HS-5 (cell line): Measurements from ENCODE around the gene JPH3.
"Not testable (repeated sequence)": the region's sequence is repeated elsewhere in the genome, so short reads cannot be mapped to it uniquely, and the experiment has no call there.

ENCODE experiments used
- DNase-seq: peaks from one replicate; pipeline ENCODE4 v3.0.0-alpha.2; 2012; ENCODE audit warnings: low read depth

The JPH3 gene

DNA sequence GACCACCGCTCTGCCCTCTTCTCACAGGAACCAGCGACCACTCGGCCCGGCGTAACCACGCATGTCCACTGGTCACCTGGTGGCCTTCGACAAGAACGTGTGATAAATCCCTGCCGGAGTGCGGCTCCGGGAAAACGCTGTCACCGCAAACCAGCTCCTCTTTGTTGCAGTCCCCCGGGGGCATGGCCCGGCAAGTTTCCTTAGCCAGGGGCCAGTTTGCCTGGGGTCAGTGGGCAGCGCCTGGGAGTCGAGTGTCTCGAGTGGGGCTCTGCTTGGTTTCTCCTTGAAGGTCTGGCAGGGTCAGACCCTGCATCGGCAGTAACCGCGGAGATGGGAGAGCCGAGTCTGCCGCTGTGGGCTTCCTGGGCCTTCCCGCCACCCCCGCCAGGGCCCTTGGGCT lies 52.5 kb downstream of the JPH3 start:
- no peak for DNase-seq

DNA sequence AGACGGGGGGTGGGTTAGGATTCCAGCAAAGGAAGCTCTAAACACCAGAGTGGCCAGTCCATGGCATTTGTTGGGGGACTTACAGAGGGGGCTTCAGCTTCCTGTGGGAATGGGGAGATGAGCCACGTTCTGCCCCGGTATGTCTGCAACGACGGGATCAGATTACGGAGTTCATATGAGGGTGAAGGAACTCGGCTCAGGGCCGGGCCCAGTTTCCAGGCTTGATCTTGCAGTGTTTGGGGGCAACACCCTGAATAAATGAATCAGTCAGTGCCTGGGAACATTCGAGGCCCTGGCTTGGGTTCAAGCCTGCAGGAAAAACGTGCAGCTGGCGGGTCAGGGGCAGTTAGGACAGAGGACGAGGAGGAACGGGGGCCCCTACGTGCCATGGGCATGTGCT lies 54.0 kb downstream of the JPH3 start:
- DNase-seq: no peak

DNA sequence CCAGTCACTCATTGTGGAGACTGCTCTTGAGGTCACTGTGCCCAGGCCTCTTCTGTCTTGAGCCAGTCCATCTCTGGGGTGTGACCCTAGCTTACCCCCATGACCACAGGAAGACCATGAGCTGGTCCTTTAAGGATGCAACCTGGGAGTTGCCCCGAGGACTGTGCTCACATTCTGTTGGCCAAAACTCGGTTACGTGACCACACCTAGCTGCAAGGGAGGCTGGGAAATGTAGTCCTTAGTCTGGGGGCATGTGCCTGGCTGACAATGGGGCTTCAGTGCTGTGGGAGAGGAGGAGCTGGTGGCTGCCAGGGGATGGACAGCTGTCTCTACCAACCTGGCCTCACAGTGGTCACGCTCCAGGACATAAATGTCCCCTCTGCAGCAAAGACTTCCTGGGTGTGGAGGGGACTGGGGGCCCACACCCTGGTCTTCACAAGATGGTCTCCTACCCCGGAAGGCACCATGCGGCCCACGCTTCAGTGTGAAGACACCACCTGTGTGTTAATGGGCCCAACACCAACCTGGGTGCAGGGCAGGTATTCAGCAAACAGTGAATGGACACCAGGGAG lies 55.4 kb downstream of the JPH3 start:
- no peak for DNase-seq

DNA sequence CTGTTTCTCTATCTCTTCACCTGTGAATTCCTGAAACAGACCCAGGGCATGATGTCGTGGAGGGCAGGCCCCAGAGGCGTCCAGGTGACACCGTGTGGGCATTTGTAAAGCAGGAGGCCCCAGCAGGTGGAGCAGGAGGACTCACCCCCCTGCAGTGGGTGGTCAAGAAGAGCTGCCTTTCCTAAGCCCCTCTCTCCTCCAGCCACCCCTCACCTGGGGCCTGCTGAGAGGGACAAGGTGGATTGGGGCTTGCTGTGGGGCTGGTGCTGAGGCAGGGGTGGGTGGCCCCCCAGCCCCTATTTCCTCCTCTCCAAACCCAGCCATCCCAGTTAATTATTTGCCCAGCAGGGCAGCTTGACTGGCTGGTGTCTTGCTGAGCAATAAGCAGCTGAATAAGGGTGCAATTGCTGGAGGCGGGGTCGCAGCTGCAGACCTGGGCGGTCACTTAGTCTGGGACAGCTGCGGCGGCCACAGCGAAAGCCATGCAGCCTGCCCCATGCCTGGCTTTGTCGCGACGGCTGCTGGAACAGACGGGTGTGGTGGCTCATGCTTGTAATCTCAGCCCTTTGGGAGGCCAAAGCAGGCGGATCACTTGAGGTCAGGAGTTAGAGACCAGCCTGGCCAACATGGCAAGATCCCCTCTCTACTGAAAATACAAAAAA lies 56.4 kb downstream of the JPH3 start:
- DNase-seq: no peak

DNA sequence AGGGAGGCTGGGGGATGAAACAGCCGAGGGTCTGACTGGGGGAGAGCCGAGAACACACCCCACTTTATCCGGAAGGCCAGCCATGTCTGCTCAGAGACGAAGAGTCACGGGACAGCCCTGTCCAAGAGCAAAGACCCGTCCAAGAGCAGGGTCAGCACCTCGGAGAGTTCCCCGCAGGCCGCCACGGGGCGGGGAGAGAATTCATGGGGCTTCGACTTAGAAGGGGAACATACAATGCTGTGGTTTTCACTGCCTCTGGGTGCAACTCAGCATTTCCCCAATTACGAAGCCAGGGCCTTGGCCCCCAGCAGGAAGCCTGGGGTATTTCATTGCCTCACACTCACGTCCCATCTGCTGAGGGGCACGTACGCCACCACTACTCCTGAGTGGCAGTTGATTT lies 59.3 kb downstream of the JPH3 start:
- no peak for DNase-seq

DNA sequence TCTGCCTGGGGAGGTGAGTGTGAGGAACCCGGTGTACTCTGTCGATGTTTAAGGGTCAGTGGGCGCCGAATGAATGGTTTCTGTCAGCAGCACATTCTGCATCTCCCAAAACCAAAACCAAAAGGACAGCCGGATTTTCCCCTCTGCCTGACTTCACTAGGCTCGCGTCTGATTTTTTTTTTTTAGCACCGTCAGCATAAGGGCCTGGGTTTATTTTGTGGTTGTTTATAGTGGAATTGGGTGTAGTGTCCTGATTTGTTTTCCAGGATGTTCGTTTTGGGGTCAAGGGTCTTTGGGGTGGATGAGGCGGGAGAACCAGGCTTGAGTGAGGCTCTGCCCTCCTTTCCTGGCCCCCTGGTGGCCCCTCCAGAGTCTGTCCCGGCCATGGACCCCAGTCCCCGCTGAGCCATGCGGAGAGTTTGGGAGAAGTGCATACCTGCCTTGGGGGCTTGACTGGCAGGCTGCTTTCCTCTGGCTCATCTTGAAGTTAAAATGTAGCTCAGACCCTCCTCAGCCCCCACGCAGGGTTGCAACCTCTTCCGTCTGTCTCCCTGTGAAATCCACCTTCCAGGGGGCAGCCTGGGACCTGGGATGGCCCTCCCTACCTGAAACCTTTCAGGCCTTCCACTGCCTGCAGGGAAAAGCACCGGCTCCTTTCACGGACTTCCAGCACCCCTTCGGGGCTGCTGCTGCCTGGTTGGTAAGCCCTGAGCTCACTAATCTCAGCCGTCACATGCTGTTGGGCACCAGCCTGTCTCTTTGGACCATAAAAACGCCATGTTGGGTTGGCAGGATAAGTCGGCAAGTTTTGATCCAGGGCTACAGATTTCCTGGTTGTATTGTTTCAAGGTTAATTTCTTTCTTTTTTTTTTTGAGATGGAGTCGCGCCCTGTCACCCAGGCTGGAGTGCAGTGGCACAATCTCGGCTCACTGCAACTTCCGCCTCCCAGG lies 60.2 kb downstream of the JPH3 start:
- DNase-seq: no peak

DNA sequence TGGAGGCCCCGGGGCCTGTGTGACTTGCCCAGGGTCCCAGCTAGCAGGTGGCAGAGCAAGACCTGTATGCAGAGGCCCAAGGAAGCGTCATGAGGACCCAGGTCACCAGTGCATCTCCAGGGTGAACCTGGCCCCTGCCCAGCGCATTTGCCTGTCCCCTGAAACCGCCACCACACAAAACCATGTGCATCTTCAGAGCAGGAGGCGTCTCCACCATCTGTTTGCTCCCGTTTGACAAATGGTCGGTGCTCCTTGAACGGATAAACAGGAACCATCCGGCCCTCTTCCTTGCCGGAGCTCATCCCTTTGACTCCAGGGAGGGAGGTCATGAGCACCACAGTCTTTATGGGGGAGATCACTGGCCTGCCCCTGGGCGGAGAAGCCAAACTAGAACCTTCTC lies 62.5 kb downstream of the JPH3 start:
- DNase-seq: no peak

DNA sequence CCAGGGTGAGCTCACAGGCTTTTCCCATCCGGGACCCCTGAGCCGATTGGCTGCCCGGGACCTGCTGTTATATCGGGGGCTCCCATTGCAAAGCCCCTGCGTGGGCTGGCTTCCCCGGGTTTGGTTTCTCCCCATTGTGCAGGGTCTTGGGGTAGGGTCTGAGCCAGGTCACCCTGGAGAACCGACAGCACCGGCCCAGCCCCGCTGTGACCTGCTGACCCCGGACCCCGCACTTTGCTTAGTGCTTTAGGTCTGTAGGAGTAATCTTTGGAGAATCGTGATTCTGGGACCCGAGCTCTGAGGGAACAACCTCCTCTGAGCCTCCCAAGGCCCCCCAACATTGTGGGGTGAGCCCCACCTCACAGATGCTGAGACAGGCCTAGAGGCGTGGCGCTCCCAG lies 62.9 kb downstream of the JPH3 start:
- no peak for DNase-seq

DNA sequence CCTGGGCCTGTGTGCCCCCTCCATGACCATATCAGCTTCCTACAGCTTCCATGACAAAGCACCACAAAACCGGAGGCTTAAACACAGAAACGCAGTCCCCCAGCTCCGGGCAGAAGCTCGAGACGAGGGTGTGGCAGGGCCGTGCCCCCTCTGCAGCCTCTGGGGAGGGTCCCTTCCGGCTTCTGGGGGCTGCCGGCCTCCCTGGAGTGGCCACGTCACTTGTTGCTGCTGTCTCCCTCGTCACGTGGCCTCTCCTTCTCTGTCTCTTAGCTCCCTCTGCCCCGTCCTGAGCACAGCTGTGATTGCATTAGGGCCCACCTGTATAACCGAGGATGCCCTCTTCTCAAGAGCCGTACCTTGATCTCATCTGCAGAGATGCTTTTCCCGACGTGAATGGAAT lies 64.6 kb downstream of the JPH3 start:
- DNase-seq: no peak

DNA sequence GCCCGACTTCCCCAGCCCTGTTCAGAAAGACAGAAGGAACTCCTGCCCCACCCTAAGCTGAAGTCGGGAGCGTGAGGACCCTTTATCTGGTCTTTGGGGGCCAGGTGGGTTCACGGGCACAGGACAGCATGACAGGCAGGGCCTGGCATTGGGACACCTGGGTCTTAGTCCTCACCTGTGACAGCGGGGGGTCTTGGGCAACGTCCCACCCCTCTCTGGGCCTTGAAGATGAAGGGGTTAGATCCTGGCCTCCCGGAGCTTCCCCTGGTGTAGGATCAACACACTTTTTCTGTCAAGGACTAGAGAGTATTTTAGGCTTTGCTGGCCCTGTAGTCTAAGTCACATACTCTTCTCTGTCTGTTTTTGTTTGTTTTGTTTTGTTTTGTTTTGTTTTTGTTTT lies 65.1 kb downstream of the JPH3 start:
- no peak for DNase-seq

DNA sequence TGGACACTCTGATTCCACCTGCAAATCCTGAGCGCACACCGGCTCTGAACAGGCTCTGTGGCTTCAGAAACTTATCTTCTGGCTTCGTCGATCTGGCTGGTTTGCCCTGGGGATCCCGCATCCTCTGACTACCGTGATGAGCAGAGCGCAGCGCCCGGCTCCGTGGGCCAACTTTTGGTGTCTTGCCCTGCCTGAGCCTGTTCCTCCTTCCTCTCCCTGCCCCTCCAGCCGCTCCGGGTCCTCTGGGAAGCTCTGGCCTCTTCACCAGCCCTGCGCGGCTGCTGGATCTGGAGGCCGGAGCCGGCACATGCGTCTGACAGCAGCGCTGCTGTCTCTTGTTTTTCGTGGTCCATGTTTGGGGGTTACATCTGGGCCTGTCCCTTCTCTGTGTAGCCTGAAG lies 65.6 kb downstream of the JPH3 start:
- DNase-seq: no peak

DNA sequence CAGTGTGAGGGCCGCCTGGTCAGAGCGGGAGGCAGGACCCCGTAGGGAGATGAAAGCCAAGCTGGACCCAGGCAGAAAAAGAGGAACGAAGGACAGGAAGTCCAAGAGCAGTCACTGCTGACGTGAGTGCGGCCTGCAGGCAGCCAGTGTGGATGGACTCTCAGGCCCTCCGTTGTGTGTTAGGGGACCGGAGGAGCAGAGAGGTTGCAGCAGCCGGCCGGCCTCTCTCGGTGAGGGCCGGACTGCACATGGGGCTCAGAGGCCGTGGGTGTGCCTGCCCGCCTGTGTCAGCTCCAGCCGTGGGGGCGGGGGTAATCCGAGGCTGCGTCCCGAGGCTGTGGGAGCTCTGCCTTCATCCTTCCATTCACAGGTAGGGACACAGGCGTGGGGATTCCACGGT lies 67.4 kb downstream of the JPH3 start:
- DNase-seq: no peak

DNA sequence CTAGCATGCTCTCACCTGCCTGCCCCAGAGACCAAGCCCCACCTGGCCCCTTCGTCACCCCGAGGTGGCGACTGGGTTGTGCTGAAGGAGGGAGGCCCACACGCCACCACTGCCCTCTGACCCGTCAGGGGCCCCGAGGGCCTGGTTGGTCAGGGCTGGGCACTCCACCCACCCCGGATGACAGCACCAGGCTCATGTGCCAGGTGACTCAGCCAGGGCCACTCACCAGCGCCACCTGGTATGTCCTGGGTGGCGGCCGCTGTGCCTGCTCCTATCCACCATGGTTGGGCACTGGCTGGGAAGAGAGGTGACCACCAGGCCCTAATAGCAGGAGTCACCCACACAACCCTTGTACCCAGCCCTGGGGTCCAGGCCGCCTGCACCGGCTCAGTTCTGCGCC lies 68.9 kb downstream of the JPH3 start:
- DNase-seq: no peak

DNA sequence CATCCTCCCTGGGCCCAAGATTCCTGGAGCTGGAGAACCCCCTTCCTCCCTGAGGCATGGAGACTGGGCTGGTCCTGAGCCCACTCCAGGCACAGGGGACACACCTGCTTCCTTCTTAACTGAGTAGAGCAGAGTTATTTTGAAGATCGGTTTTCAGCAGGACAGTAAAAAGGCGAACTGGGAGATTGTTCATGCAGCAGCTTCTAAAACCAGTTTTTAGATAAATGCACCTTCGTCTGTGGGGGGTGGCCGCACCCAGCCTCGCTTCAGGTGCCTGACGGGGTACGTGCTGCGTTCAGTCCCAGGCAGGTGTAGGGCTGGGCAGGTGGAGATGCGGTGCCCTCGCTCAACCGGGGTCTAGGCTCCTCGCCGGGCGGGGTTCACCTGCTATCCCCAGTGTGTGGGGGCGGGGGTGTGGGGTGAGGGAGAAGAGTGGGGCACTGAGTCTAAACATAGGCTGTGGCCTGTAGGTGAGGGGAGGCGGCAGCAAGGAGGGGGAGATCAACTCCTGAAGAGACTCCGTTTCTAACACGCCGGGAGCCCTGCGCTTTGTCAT lies 69.5 kb downstream of the JPH3 start:
- DNase-seq: no peak

DNA sequence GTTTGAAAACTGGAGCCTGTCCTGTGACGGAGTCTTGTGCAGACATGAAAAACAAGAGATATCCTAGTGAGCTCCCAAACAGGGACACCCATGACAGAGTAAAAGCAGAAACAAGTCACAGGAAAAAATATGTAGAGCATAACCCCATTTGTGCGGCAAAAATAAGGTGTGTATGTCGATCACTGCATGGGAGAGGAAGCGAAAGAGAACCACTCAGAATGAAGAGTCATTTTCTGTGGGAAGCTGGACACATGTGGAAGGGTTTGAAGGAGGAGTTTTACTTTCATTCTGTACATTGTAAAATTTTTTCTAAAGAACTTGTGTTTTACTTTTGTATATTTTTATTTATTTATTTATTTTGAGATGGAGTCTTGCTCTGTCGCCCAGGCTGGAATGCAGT lies 72.1 kb downstream of the JPH3 start:
- DNase-seq: no peak

DNA sequence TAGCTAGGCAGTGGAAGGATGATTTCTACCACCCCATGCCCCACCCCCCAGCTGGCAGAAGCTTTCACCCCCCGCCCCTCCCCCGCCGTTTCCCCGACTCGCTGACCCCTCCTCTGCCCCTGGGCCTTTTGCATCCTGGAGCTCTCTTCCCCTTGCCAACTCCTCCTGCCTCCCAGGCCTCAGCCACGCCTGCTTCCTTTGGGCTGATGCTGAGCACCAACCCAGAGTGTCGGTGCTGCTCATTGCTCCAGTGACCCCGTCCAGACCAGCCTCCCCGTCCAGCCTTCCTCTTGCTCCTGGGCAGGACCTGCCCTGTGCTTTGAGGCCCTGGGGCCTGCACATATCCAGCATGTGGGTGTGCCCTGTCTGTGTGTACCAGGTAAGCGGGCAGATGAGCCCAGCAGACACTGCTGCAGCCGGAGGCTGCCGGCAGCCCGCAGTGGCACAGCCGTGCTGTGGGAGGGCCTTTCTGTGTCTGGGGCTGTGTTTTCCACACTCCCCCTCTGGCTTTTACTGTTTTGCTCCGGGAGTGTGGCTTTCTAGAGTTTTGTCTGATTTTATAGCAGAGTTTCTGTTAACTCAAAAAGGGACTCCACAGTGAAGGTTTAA lies 72.9 kb downstream of the JPH3 start:
- no peak for DNase-seq

DNA sequence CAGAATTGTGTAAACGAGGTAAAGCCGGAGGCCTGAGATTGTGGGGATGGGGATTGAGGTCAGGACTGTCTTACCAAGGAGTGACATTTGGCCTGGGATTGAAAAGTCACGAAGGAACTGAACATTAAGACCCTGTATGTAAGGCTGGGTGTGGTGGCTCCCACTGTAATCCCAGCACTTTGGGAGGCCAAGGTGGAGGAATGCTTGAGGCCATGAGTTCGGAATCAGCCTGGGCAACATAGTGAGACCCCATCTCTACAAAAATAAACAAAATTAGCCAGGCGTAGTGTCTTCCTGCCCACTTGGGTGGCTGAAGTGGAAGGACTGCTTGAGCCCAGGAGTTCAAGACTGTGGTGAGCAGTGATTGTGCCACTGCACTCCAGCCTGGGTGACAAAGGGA lies 75.5 kb downstream of the JPH3 start:
- DNase-seq: no peak

DNA sequence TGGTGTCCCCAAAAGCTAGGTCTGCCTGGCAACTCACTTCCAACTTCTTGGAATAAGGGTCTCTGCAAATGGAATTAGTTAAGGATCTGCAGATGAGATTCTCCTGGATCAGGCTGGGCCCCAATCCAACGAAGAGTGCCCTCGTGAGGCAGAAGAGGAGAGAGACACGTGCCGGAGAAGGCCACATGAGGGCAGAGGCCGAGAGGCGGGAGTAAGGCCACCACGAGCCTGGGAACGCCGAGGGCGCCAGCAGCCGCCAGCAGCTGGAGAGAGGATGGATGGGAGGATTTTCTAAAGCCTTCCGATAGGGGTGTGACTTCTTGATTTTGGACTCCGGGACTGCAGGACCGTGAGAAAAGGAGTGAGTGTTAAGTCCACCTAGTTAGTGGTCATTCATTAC lies 76.3 kb downstream of the JPH3 start:
- DNase-seq: no peak

DNA sequence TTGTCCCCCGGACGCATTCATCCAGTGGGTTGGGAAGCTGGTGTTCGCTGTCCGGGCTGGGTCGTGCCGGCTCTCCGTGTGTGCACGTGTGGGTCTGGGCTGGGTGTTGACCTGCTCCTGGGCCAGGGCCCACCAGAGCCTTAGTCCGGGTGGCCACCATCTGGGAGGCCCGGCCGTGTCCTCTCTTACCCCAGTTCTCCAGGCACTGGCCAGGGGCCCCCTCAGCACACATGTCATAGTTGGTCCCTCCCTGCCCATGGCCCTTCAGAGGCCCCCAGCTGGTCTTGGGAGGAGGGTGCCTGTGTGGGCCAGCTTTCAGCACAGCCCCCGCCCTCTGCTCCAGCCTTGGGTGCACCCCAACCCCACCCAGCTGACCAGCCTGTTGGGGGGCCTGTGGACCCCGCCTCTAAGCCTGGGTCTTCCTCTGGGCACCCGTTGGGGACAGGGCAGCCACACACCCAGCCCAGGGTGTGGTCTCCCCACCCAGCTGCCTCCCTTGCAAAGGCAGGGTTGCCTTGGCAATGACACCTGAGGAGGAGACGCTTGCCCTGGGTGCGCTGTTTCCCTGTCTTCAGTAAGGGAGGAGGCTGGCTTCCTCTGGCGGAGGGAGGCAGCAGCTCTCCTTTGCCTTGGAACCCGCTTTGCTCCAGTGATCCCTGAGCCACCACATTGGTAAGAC lies 77.4 kb downstream of the JPH3 start:
- DNase-seq: no peak

DNA sequence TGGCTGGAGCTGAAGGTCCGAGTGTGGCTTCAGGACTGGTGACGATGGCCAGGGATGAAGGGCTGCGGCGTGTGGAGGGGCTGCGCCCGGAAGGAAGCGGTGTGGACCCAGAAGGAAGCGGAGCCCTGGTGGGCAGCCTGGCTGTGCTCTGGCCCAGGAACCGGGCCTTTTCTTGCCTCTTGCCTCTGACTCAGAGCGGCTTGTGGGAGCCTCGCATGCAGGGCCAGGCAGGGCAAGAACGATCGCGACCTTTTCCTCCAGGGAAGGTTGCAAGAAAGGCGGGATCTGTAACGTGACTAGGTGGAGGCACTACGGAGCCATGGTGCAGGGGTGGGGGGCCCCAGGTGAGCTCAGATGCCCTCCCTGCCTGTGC lies 78.0 kb downstream of the JPH3 start:
- no peak for DNase-seq

DNA sequence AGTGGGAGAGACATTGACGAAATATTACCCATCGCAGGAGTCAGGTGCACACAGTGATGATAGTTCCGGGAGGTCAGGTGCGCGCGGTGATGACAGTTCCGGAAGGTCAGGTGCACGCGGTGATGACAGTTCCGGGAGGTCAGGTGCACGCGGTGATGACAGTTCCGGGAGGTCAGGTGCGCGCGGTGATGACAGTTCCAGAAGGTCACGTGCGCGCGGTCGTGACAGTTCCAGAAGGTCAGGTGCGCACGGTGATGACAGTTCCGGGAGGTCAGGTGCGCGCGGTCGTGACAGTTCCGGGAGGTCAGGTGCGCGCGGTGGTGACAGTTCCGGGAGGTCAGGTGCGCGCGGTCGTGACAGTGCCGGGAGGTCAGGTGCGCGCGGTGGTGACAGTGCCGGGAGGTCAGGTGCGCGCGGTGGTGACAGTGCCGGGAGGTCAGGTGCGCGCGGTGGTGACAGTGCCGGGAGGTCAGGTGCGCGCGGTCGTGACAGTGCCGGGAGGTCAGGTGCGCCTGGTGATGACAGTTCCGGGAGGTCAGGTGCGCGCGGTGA lies 78.8 kb downstream of the JPH3 start:
- not testable (repeated sequence) for DNase-seq
